ENCODE results near the gene ENKD1. TPM values are rescaled to one million over a fixed set of nuclear protein-coding genes. Genes with fewer than 3 reads are reported as not detected.

The ENKD1 gene
- total and polyA plus RNA-seq, 10 of the 15 experiments (the other 5 are each of a cell fraction or from before 2014, with no cell fraction given), result 0.19 to 8.1 (median 2.8) TPM

DNA sequence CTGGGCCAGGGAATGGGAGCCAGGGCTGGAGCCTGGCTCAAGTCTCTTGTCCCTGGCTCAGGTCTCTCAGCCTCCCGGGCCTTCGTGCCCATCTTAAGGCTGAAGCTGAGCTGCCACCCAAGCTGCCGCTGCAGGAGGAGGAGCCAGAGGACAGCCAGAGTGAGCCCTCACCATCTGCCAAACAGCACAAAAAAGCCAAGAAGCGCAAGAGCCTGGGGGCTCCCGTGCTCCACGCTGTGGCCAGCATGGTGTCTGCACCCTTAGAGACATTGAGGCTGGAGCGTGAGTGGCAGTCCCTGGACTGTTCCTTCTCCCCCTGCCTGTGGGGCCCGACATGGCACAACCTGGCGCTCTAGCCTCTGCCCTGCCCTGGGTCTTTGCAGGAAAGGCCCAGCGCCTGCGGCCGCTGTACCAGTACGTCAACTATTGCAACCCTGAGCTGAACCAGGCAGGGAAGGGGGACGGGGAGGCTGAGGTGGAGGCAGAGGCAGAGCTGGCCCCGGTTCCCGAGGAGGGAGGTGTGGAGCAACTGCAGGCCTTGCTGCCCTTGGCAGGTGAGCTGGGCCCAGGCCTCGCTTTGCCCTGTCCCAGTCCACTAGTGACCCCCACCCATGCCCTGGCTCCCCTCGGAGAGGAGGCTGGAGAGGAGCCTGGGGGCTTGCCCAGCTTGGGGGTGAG, 1.4 kb upstream of the ENKD1 start (continued):
- TF ChIP-seq, protein P1, sequence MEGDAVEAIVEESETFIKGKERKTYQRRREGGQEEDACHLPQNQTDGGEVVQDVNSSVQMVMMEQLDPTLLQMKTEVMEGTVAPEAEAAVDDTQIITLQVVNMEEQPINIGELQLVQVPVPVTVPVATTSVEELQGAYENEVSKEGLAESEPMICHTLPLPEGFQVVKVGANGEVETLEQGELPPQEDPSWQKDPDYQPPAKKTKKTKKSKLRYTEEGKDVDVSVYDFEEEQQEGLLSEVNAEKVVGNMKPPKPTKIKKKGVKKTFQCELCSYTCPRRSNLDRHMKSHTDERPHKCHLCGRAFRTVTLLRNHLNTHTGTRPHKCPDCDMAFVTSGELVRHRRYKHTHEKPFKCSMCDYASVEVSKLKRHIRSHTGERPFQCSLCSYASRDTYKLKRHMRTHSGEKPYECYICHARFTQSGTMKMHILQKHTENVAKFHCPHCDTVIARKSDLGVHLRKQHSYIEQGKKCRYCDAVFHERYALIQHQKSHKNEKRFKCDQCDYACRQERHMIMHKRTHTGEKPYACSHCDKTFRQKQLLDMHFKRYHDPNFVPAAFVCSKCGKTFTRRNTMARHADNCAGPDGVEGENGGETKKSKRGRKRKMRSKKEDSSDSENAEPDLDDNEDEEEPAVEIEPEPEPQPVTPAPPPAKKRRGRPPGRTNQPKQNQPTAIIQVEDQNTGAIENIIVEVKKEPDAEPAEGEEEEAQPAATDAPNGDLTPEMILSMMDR (IDR thresholded peaks at IDR 0.05 in 2 of 3, conservative IDR thresholded peaks at IDR 0.05 in 1 of 3; ENCODE audit: control insufficient read depth in 2 of 3, extremely low read depth in 1 of 3, insufficient read depth in 1 of 3, low read depth in 3 of 3, low read length in 3 of 3), result peak; percentile 91 to 94 (median 92)
- TF ChIP-seq YY1 (IDR thresholded peaks at IDR 0.05; ENCODE audit: low read depth, low read length) (peak; percentile 74), SMC3 (IDR thresholded peaks at IDR 0.05; ENCODE audit: borderline replicate concordance, low read length) (peak; percentile 95), SREBF1 (IDR thresholded peaks at IDR 0.05; ENCODE audit: low read length) (no peak), NR2F1 (conservative IDR thresholded peaks at IDR 0.05) (no peak), KAT2A (conservative IDR thresholded peaks at IDR 0.05; ENCODE audit: control insufficient read depth, low read depth, low read length) (no peak), RAD21 (IDR thresholded peaks at IDR 0.05; ENCODE audit: insufficient read depth, low read depth, low read length) (peak; percentile 67), SMARCA5 (IDR thresholded peaks at IDR 0.05) (peak; percentile 57; the same call in 1 of the 2 replicates), HCFC1 (IDR thresholded peaks at IDR 0.05; ENCODE audit: low read length) (peak; percentile 46; the same call in 1 of the 2 replicates), KLF5 (IDR thresholded peaks at IDR 0.05; ENCODE audit: partially characterized antibody) (peak; percentile 47), IKZF1 (conservative IDR thresholded peaks at IDR 0.05) (peak; percentile 18; the same call in 1 of the 2 replicates), HDGF (IDR thresholded peaks at IDR 0.05) (peak; percentile 55; the same call in 1 of the 2 replicates), ZNF24 (IDR thresholded peaks at IDR 0.05) (no peak), RFX5 (IDR thresholded peaks at IDR 0.05; ENCODE audit: low read depth, low read length) (peak; percentile 13; the same call in 1 of the 2 replicates), EP300 (IDR thresholded peaks at IDR 0.05; ENCODE audit: borderline replicate concordance in 1 of 2, control insufficient read depth in 1 of 2, low read depth in 2 of 2, low read length in 2 of 2) (no peak), BHLHE40 (IDR thresholded peaks at IDR 0.05; ENCODE audit: borderline replicate concordance in 1 of 2, low read depth in 2 of 2, low read length in 1 of 2) (peak; percentile 40 to 61; a peak in 2 of 4 replicates)
- TF ChIP-seq, protein P2, sequence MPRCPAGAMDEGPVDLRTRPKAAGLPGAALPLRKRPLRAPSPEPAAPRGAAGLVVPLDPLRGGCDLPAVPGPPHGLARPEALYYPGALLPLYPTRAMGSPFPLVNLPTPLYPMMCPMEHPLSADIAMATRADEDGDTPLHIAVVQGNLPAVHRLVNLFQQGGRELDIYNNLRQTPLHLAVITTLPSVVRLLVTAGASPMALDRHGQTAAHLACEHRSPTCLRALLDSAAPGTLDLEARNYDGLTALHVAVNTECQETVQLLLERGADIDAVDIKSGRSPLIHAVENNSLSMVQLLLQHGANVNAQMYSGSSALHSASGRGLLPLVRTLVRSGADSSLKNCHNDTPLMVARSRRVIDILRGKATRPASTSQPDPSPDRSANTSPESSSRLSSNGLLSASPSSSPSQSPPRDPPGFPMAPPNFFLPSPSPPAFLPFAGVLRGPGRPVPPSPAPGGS (IDR thresholded peaks at IDR 0.05; ENCODE audit: borderline replicate concordance, insufficient read depth, low read depth, low read length, poor library complexity, severe bottlenecking), result no peak
- TF ChIP-seq, protein P3, sequence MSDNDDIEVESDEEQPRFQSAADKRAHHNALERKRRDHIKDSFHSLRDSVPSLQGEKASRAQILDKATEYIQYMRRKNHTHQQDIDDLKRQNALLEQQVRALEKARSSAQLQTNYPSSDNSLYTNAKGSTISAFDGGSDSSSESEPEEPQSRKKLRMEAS (IDR thresholded peaks at IDR 0.05; ENCODE audit: low read depth, low read length), result 0 out of 2 replicates have a peak, but pooled peaks have one; percentile 30
- TF ChIP-seq, protein P4, sequence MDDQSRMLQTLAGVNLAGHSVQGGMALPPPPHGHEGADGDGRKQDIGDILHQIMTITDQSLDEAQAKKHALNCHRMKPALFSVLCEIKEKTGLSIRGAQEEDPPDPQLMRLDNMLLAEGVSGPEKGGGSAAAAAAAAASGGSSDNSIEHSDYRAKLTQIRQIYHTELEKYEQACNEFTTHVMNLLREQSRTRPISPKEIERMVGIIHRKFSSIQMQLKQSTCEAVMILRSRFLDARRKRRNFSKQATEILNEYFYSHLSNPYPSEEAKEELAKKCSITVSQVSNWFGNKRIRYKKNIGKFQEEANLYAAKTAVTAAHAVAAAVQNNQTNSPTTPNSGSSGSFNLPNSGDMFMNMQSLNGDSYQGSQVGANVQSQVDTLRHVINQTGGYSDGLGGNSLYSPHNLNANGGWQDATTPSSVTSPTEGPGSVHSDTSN (IDR thresholded peaks at IDR 0.05; ENCODE audit: insufficient replicate concordance, low read depth, low read length), result peak; percentile 86
- TF ChIP-seq, protein P5, sequence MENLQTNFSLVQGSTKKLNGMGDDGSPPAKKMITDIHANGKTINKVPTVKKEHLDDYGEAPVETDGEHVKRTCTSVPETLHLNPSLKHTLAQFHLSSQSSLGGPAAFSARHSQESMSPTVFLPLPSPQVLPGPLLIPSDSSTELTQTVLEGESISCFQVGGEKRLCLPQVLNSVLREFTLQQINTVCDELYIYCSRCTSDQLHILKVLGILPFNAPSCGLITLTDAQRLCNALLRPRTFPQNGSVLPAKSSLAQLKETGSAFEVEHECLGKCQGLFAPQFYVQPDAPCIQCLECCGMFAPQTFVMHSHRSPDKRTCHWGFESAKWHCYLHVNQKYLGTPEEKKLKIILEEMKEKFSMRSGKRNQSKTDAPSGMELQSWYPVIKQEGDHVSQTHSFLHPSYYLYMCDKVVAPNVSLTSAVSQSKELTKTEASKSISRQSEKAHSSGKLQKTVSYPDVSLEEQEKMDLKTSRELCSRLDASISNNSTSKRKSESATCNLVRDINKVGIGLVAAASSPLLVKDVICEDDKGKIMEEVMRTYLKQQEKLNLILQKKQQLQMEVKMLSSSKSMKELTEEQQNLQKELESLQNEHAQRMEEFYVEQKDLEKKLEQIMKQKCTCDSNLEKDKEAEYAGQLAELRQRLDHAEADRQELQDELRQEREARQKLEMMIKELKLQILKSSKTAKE (IDR thresholded peaks at IDR 0.05; ENCODE audit: low read depth, poor library complexity, severe bottlenecking), result peak; percentile 16
- TF ChIP-seq, protein P6, sequence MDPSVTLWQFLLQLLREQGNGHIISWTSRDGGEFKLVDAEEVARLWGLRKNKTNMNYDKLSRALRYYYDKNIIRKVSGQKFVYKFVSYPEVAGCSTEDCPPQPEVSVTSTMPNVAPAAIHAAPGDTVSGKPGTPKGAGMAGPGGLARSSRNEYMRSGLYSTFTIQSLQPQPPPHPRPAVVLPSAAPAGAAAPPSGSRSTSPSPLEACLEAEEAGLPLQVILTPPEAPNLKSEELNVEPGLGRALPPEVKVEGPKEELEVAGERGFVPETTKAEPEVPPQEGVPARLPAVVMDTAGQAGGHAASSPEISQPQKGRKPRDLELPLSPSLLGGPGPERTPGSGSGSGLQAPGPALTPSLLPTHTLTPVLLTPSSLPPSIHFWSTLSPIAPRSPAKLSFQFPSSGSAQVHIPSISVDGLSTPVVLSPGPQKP (IDR thresholded peaks at IDR 0.05; ENCODE audit: low read depth, low read length), result no peak

All from GM12878 (cell line).